NCI-H82 treated with DMSO at 0.1 percent for 48 hours (cell line): ENCODE results near the gene IZUMO4.
A peak's percentile ranks its signal among the peaks of the same experiment; 100 is the strongest.
"Not testable (repeated sequence)": the region's sequence is repeated elsewhere in the genome, so short reads cannot be mapped to it uniquely, and the experiment has no call there.

ENCODE experiments used
- DNase-seq: peaks from one replicate; lab custom pipeline; 2025; ENCODE audit not compliant: unreplicated experiment; lab: John Stamatoyannopoulos, UW

IZUMO4 gene

GRCh38 chr19:2080336-2080988, 16.3 kb upstream of the IZUMO4 start:
- no peak for DNase-seq

GRCh38 chr19:2081873-2082810, 14.6 kb upstream of the IZUMO4 start:
- no peak for DNase-seq

GRCh38 chr19:2083174-2083854, 13.4 kb upstream of the IZUMO4 start:
- DNase-seq = no peak

- DNase-seq = no peak
Observed at GRCh38 chr19:2084993-2085720, 11.6 kb upstream of the IZUMO4 start.

- not testable (repeated sequence) for DNase-seq
Observed at GRCh38 chr19:2086695-2087620, 9.8 kb upstream of the IZUMO4 start.

- no peak for DNase-seq
Observed at GRCh38 chr19:2087621-2088100, 9.1 kb upstream of the IZUMO4 start.

GRCh38 chr19:2089001-2089711, 7.6 kb upstream of the IZUMO4 start:
- DNase-seq = no peak

GRCh38 chr19:2089727-2090053, 7.0 kb upstream of the IZUMO4 start:
- no peak for DNase-seq

- not testable (repeated sequence) for DNase-seq
Observed at GRCh38 chr19:2091926-2092525, 4.7 kb upstream of the IZUMO4 start.

GRCh38 chr19:2096034-2096479, 658 bp upstream of the IZUMO4 start, which contains the start of gene MOB3A:
Gene MOB3A (minus strand): TSS chr19:2096326. CDS start chr19:2078560, 17,766 bp downstream.
- peak; percentile 72 for DNase-seq

GRCh38 chr19:2097203-2097885, 629 bp downstream of the IZUMO4 start:
- DNase-seq = no peak

- DNase-seq = no peak
Observed at GRCh38 chr19:2097886-2098327, 1.2 kb downstream of the IZUMO4 start.

GRCh38 chr19:2099054-2099501, 2.4 kb downstream of the IZUMO4 start:
- no peak for DNase-seq

GRCh38 chr19:2099937-2100718, 3.4 kb downstream of the IZUMO4 start:
- DNase-seq = no peak

- no peak for DNase-seq
Observed at GRCh38 chr19:2100719-2101061, 4.0 kb downstream of the IZUMO4 start.

- DNase-seq = no peak
Observed at GRCh38 chr19:2101417-2102335, 5.0 kb downstream of the IZUMO4 start.
